ENCODE measurements around the gene REG1B.
"Not testable (repeated sequence)": the region's sequence is repeated elsewhere in the genome, so short reads cannot be mapped to it uniquely, and the experiment has no call there.

REG1B gene

GRCh38 chr2:79084495-79085135, 3.2 kb downstream of the REG1B start:
- DNase-seq (ENCODE audit: low read depth): no peak

- DNase-seq (ENCODE audit: low read depth): no peak
Measured at GRCh38 chr2:79083597-79084251, 4.1 kb downstream of the REG1B start.

GRCh38 chr2:79082987-79083386, 4.8 kb downstream of the REG1B start:
- DNase-seq (ENCODE audit: low read depth): no peak

- DNase-seq (ENCODE audit: low read depth): no peak
Measured at GRCh38 chr2:79071078-79071477, 16.7 kb downstream of the REG1B start.

GRCh38 chr2:79065201-79065600, 22.6 kb downstream of the REG1B start:
- DNase-seq (ENCODE audit: low read depth): no peak

GRCh38 chr2:79054769-79055168, 33.0 kb downstream of the REG1B start:
- not testable (repeated sequence) for DNase-seq (ENCODE audit: low read depth)

- not testable (repeated sequence) for DNase-seq (ENCODE audit: low read depth)
Measured at GRCh38 chr2:79053486-79053885, 34.3 kb downstream of the REG1B start.

GRCh38 chr2:79041032-79041448, 46.8 kb downstream of the REG1B start:
- no peak for DNase-seq (ENCODE audit: low read depth)

- no peak for DNase-seq (ENCODE audit: low read depth)
Measured at GRCh38 chr2:79039944-79040343, 47.8 kb downstream of the REG1B start.

Measured in activated T-cell treated with anti-CD3 and anti-CD28 coated beads for 1 hour (primary cell).